Activated CD4-positive, alpha-beta T cell treated with anti-CD3 and anti-CD28 coated beads, Interleukin-2, Interleukin-4, amounts not matched to agents 100 ng/mL and 50 ng/mL, durations not matched to agents 16 hours and 8 hours (primary cell): ENCODE measurements around the gene CDC37L1.
"Not testable (repeated sequence)": the region's sequence is repeated elsewhere in the genome, so short reads cannot be mapped to it uniquely, and the experiment has no call there.

ENCODE experiments used
- DNase-seq: peaks from one replicate; pipeline ENCODE4 v3.0.0-alpha.2; 2020; ENCODE audit warnings: low spot score

CDC37L1 gene

GRCh38 chr9:4679268-4680172 is at the start of gene CDC37L1:
Gene CDC37L1 (plus strand): TSS chr9:4679569. CDS start chr9:4679768, 199 bp downstream.
- DNase-seq = peak; percentile 98

GRCh38 chr9:4630836-4631235 is 48.5 kb upstream of the CDC37L1 start:
- DNase-seq = no peak

GRCh38 chr9:4638968-4639367 is 40.4 kb upstream of the CDC37L1 start:
- DNase-seq = no peak

GRCh38 chr9:4639420-4639819 is 39.9 kb upstream of the CDC37L1 start:
- no peak for DNase-seq

- DNase-seq = peak; percentile 12
Measured at GRCh38 chr9:4640027-4640426, 39.3 kb upstream of the CDC37L1 start.

GRCh38 chr9:4642351-4642750 is 37.0 kb upstream of the CDC37L1 start:
- no peak for DNase-seq

- no peak for DNase-seq
Measured at GRCh38 chr9:4654084-4654483, 25.3 kb upstream of the CDC37L1 start.

- DNase-seq = no peak
Measured at GRCh38 chr9:4654538-4654937, 24.8 kb upstream of the CDC37L1 start.

- not testable (repeated sequence) for DNase-seq
Measured at GRCh38 chr9:4656196-4656595, 23.2 kb upstream of the CDC37L1 start.

- no peak for DNase-seq
Measured at GRCh38 chr9:4656621-4657020, 22.7 kb upstream of the CDC37L1 start.

- DNase-seq = no peak
Measured at GRCh38 chr9:4657426-4658159, 21.8 kb upstream of the CDC37L1 start.

- DNase-seq = not testable (repeated sequence)
Measured at GRCh38 chr9:4660665-4661064, 18.7 kb upstream of the CDC37L1 start.

- DNase-seq = no peak
Measured at GRCh38 chr9:4661165-4661564, 18.2 kb upstream of the CDC37L1 start.

GRCh38 chr9:4661611-4662010 is 17.8 kb upstream of the CDC37L1 start:
- DNase-seq = no peak

GRCh38 chr9:4662108-4662988 is 17.0 kb upstream of the CDC37L1 start, which contains the start of gene PLPP6:
Gene PLPP6 (plus strand): TSS chr9:4662294. CDS start chr9:4662376, 82 bp downstream.
- peak; percentile 81 for DNase-seq

GRCh38 chr9:4662989-4663792 is 16.2 kb upstream of the CDC37L1 start:
- no peak for DNase-seq

GRCh38 chr9:4663956-4664355 is 15.4 kb upstream of the CDC37L1 start:
- DNase-seq = no peak

GRCh38 chr9:4665357-4665756 is 14.0 kb upstream of the CDC37L1 start:
- DNase-seq = no peak

- DNase-seq = peak; percentile 22
Measured at GRCh38 chr9:4666042-4666699, 13.2 kb upstream of the CDC37L1 start, which contains the start of gene SPATA6L. Gene SPATA6L (minus strand): TSS chr9:4666480. CDS start chr9:4666250, 230 bp downstream.

- no peak for DNase-seq
Measured at GRCh38 chr9:4667681-4668080, 11.7 kb upstream of the CDC37L1 start.
